Glutamatergic neuron (in vitro differentiated cells): ENCODE results near the gene HCN2. TPM values are rescaled to one million over a fixed set of nuclear protein-coding genes. Genes with fewer than 3 reads are reported as not detected.

Source experiments
- DNase-seq: peaks from one replicate; pipeline ENCODE4 v3.0.0; 2022
- H3K27ac Mint-ChIP-seq: one replicate; pipeline ENCODE4 v1.8.0; 2020; ENCODE audit warnings: mild to moderate bottlenecking, mixed read lengths, inconsistent platforms; ENCODE audit not compliant: unreplicated experiment
- H3K27me3 Mint-ChIP-seq: one replicate; pipeline ENCODE4 v1.8.0; 2020; ENCODE audit warnings: mild to moderate bottlenecking, moderate library complexity, mixed read lengths, inconsistent platforms; ENCODE audit not compliant: unreplicated experiment
- H3K36me3 Mint-ChIP-seq: one replicate; pipeline ENCODE4 v1.8.0; 2020; ENCODE audit warnings: mild to moderate bottlenecking, mixed read lengths, inconsistent platforms; ENCODE audit not compliant: unreplicated experiment
- H3K4me1 Mint-ChIP-seq: one replicate; pipeline ENCODE4 v1.8.0; 2020; ENCODE audit warnings: mild to moderate bottlenecking, low read depth, mixed read lengths, inconsistent platforms; ENCODE audit not compliant: unreplicated experiment
- H3K4me3 Mint-ChIP-seq: one replicate; pipeline ENCODE4 v1.8.0; 2020; ENCODE audit warnings: mild to moderate bottlenecking, mixed read lengths, inconsistent platforms; ENCODE audit not compliant: unreplicated experiment
- H3K9me3 Mint-ChIP-seq: one replicate; pipeline ENCODE4 v1.8.0; 2020; ENCODE audit warnings: mild to moderate bottlenecking, moderate library complexity, mixed read lengths, inconsistent platforms; ENCODE audit not compliant: unreplicated experiment
- long read RNA-seq: library from polyadenylated mRNA; unstranded; transcript quantifications from one replicate; pipeline ENCODE4 v2.0.0, GENCODE V29; 2020; ENCODE audit not compliant: unreplicated experiment
- total RNA-seq: library from RNA; stranded (reverse); fragmentation: NEBNext Ultra II Directional; extraction: Animal tissue kit (Norgen Biotek cat#: 25700); gene quantifications from one replicate; pipeline ENCODE4 v1.2.1, GENCODE V29; 2021; ENCODE audit not compliant: unreplicated experiment
- TF ChIP-seq, protein P1 (sequence below): fragments of 200-600 bp; sonication (generic); IDR thresholded peaks from one replicate; pipeline ENCODE4 v1.5.0; 2021; ENCODE audit not compliant: partially characterized antibody, unreplicated experiment

HCN2 gene
- total RNA-seq: 33.2 TPM
- long read RNA-seq: 0 reads

DNA sequence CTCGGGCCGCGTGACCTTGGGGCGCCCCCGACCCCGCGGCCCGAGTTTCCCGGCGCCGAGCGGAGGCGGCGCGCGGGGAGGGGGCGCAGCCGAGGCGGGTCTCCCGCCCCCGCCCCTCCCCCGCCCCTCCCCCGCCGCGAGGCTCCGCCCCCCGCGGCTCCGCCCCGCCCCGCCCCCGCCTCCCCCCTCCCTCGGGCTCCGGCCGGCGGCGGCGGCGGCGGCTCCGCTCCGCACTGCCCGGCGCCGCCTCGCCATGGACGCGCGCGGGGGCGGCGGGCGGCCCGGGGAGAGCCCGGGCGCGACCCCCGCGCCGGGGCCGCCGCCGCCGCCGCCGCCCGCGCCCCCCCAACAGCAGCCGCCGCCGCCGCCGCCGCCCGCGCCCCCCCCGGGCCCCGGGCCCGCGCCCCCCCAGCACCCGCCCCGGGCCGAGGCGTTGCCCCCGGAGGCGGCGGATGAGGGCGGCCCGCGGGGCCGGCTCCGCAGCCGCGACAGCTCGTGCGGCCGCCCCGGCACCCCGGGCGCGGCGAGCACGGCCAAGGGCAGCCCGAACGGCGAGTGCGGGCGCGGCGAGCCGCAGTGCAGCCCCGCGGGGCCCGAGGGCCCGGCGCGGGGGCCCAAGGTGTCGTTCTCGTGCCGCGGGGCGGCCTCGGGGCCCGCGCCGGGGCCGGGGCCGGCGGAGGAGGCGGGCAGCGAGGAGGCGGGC lies at the start of gene HCN2:
Gene HCN2 (plus strand): TSS at position 189 of the 703 bp plus-strand sequence. CDS start 65 bp downstream, at position 254.
- H3K27me3 Mint-ChIP-seq: peaks cover 12% of the 10 kb centered on the region
- no peak within 1 kb of the TSS for H3K27ac Mint-ChIP-seq
- no peak for DNase-seq
- no peaks in the 10 kb centered on the region for H3K36me3 Mint-ChIP-seq
- peaks cover 5% of the 10 kb centered on the region for H3K9me3 Mint-ChIP-seq
- peaks cover 4% of the 10 kb centered on the region for H3K4me1 Mint-ChIP-seq
- peak within 1 kb of the TSS; percentile 55 for H3K4me3 Mint-ChIP-seq
- TF ChIP-seq, protein P1, sequence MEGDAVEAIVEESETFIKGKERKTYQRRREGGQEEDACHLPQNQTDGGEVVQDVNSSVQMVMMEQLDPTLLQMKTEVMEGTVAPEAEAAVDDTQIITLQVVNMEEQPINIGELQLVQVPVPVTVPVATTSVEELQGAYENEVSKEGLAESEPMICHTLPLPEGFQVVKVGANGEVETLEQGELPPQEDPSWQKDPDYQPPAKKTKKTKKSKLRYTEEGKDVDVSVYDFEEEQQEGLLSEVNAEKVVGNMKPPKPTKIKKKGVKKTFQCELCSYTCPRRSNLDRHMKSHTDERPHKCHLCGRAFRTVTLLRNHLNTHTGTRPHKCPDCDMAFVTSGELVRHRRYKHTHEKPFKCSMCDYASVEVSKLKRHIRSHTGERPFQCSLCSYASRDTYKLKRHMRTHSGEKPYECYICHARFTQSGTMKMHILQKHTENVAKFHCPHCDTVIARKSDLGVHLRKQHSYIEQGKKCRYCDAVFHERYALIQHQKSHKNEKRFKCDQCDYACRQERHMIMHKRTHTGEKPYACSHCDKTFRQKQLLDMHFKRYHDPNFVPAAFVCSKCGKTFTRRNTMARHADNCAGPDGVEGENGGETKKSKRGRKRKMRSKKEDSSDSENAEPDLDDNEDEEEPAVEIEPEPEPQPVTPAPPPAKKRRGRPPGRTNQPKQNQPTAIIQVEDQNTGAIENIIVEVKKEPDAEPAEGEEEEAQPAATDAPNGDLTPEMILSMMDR: no peak

DNA sequence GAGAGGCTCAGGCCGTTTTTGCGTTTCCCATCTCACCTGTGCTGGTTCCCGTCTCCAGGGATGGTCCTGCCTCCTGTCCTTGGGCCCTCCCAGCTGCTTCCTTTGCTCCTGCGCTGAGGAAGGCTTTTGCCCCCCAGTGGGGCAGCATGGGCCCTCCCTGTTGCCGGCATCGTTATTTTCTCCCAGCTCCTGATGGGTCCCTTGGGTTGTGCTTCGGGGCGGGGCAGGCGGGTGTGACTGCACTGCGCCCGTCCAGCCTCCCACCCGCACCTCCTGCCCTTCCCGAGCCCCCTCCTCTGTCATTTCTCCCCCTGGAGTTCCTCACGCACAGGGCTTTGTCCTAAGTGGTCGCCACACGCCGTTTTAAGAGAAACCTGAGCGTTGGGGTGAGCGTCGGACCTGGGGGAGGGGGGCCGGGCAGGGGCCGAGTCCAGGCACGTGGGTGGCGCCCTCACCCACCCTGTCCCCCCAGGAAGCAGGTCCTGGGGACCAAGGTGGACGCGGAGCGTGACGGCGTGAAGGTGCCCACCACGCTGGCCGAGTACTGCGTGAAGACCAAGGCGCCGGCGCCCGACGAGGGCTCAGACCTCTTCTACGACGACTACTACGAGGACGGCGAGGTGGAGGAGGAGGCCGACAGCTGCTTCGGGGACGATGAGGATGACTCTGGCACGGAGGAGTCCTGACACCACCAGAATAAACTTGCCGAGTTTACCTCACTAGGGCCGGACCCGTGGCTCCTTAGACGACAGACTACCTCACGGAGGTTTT lies 48.6 kb upstream of the HCN2 start:
- H3K4me3 Mint-ChIP-seq: no peak overlapping the region
- TF ChIP-seq, protein P1: no peak
- no peaks in the 10 kb centered on the region for H3K36me3 Mint-ChIP-seq
- no peak overlapping the region for H3K27ac Mint-ChIP-seq
- H3K4me1 Mint-ChIP-seq: peaks cover 4% of the 10 kb centered on the region
- no peak for DNase-seq
- H3K9me3 Mint-ChIP-seq: peaks cover 4% of the 10 kb centered on the region
- peaks cover 5% of the 10 kb centered on the region for H3K27me3 Mint-ChIP-seq

- peaks cover 4% of the 10 kb centered on the region for H3K4me1 Mint-ChIP-seq
- no peaks in the 10 kb centered on the region for H3K36me3 Mint-ChIP-seq
- H3K9me3 Mint-ChIP-seq: peaks cover 4% of the 10 kb centered on the region
- TF ChIP-seq, protein P1: no peak
- H3K27me3 Mint-ChIP-seq: peaks cover 5% of the 10 kb centered on the region
- H3K4me3 Mint-ChIP-seq: no peak overlapping the region
- no peak overlapping the region for H3K27ac Mint-ChIP-seq
- no peak for DNase-seq
These were observed 48.0 kb upstream of the HCN2 start for GRCh38 chr19:541699-542098.

DNA sequence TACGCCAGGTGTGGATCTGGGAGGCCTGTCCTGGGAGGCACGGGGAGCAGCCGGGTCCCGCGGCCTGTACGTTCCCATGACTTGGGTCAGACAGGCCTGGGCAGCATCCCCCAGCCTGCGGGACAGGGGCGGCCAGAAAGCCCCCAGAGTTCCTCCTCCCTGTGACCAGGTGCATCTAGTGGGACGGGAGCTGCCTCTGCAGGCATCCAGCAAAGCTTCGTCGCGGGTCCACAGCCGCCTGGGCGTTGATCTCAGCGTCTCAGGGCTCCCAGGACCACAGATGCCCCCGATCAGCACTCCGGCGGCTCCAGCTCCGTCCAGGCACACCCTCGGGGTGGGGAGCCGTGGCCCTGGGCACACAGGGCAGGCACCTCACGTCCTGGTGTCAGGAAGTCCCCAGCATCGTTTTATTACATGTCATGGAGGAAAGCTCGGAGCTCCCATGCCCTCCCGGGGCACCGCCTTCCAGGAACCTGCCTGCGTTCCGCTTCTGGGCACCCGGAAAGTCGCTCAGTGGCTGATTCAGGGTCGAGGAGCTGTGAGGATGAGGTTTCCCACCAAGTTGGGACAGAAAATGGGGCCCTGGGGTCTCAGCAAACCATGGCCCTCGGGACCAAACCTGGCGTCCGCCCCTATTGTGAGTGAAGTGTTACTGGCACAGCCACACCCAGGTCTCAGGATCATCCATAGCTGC lies 47.4 kb upstream of the HCN2 start:
- DNase-seq: no peak
- TF ChIP-seq, protein P1: no peak
- Mint-ChIP-seq H3K27ac (no peak overlapping the region), H3K4me1 (peaks cover 4% of the 10 kb centered on the region), H3K36me3 (no peaks in the 10 kb centered on the region), H3K4me3 (no peak overlapping the region), H3K9me3 (peaks cover 4% of the 10 kb centered on the region), H3K27me3 (peaks cover 5% of the 10 kb centered on the region)
